ENCODE measurements around the gene NCBP2.

NCBP2 gene
- total RNA-seq = 53.9 to 75.3 reads per million in 2 donors

DNA sequence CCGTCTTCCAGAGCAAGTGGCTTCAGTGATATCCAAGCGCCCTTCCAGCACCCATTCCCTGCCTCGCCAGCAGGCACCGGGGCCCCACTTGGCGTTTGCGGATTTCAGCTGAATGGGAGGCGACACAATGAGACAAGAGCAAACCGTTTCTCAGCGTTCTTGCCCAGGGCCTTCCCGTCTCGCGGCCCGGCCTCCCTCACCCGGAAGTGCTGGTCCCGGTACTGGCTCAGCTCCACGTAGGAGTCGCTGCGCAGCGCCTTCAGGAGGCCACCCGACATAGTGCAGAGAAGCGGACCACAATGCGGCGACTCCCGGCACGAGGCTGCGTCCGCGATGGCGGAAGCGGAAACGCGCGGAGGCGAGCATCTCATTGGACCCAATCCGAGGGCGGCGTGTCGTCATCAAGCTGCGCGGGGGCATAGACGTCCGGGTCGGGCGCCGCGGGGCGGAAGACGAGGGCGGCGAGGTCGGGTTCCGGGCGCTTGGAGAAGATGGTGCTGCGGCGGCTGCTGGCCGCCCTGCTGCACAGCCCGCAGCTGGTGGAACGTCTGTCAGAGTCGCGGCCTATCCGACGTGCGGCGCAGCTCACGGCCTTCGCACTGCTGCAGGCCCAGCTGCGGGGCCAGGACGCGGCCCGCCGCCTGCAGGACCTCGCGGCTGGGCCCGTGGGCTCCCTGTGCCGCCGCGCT lies at the start of gene NCBP2:
Gene NCBP2, minus strand, starts transcription at position 303 of the 689 bp plus-strand sequence. Its CDS starts 25 bp downstream, at position 278.
- peak; percentile 98 to 100 (median 99) for DNase-seq

DNA sequence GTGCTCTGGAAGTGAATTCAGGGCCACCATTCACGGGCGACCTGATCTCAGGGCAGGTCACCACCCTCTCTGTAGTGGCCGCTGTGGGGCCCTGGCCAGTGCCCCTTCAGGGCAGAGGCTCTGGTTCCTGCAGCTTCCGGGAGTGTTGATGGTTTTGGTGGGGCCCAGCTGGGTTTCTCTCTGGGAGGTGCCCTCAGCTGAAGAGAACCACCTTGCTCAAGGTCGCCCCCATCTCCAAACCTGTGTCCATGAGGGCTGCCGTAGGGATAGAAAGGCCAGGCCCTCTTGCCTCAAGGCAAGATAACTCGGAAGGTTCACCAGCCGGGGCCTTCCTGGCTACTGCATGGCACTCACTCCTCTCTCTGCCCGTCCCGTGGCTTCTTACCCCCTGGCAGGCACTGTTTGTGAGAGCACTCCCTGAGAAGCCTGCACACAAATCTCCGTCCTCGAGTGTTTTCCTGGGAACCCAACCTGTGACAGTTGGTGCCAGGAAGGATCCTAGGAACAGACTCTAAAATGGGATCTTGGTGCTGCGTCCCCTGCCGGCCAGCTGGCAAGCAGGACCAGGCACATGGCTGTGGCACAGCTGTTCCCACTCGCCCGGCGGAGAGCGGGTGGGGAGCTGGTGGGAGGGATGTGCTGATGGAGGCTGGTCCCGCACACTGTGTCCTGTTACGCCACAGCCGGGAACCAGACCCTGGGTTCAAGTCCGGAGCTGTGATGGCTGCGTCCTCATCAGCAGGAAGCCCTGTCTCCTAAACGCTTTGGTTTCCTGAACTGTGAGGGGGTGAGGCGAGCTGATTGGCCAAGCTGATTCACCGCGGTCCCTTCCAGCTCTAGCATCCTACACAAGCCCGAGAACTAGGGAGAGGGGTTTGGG lies 49.5 kb upstream of the NCBP2 start:
- DNase-seq = no peak

DNA sequence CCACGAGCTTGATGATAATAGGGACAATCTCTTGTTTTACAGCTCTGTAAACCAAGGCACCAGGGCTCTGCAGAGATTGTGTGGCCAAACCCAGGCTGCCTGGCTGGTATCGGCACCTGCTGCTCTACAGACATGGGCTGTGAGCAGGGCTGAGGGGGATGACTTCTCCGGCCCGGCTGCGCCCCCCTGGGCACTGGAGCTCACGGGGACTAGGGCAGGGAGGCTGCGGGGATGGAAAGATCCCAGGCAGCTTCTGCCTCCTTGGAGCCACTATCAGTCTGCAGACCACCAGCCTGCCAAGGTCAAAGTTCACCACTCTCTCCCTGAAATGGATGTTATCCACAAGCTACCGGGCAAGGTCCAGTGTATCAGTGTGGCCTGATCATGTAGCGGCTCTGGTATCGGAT lies 48.3 kb upstream of the NCBP2 start:
- no peak for DNase-seq

DNA sequence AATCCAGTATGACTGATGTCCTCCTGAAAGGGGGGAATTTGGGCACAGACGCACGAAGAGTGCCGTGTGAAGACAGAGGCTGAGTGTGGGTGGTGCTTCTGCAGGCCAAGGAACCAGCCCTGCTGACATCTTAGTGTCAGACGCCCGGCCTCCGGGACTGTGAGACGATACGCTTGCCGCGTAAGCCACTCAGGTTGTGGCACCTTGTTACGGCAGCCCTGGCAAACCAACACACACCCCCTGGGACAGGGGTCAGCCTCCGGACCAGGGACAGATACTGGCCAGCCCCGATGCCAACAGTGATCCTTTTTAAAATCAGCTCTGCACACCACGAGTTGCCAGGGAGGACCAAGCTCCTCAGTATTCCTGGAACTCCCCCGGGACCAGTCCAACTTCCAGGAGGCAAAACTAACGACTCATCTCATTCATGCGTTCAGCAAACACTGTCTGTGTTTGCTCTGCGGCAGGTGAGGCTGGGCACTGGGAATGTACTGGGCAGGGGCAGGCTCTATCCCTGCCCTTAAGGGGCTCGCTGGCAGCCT lies 47.5 kb upstream of the NCBP2 start:
- DNase-seq = no peak

DNA sequence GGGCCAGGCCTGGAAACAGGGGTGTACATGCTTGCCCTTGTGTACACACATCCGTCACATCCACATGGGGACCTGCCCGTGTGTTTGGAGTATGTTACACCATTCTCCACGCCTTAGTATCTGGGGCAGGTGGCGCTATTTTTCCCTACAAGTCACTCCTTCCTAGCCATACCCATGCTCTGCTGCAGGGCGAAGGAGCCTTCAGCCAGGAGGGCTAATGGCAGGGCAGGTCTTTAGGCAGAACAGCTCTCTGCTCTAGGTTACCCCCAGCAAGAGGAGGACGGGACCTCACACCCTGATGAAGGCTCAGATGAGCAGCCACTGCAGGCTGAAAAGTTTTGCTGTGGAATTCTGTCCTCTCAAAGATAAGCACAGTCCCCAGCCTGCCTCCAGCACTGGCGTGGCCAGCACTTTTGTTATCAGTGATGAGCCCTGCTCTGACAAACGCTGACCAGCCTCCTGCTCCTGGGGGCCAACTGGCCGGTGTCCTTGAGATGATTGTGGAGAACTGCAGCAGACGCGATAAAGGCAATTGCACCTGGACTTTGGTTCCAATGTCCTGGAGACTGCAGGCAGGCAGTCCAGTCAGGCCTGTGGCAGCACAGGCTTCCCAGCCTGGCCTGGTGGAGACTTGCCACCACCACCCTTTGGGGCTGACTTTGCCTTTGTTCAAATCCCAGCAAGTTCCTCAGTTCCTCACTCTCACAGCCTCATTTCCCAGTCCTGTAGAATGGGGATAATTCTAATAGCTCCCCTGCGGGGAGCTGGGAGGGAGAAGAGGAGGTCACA lies 46.1 kb upstream of the NCBP2 start:
- DNase-seq = no peak

DNA sequence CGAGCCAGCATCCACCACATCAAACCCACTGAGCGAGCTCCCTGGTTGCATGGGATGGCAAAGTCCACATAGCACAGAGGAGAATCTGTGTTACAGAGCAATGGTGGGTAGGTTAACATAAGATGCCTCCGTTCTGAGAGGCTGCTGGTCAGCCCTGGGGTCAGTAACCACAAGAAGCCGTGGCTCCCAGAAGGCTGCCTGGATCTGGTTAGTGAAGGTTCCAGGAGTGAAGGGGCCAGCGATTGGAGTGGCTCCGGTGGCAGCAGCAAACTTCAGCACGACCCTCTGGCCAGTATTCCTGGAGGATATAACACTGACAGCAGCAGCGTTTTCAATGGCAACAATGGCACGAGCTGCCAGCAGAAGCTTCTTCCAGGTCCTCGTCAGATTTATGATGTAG lies 44.7 kb upstream of the NCBP2 start:
- no peak for DNase-seq

DNA sequence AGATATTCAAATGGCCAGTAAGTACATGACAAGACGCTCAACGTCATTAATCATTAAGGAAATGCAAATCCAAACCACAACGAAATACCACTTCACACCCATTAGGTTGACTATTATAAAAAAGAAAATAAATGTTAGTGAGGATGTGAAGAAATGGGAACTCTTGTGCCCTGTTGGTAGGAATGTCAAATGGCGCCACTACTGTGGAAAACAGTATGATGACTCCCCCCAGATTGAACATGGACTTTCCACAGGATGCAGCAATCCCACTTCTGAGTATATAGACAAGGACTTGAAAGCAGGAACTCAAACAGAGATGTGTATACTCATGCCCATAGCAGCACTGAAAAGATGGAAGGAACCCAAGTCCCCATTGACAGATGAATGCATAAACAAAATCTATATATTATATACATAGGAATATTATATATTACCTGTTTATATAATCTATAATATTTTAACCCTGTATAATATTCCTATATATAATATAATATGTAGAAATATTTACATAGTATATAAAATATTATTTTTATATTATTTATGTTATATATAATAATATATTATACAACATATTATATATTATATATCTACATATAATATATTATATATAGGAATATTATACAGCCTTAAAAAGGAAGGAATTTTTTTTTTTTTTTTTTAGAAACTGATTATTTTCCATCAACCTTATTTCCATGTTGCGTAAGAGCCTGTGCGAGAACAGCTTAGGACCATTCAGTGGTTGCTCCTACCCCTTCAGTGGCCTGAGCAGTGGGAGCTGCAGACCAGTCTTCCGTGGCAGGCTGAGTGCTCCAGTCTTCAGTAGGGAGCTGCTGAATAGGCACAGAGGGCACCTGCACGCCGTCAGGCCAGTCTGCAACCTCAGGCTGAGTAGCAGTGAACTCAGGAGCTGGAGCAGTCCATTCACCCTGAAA lies 43.9 kb upstream of the NCBP2 start:
- DNase-seq = no peak

DNA sequence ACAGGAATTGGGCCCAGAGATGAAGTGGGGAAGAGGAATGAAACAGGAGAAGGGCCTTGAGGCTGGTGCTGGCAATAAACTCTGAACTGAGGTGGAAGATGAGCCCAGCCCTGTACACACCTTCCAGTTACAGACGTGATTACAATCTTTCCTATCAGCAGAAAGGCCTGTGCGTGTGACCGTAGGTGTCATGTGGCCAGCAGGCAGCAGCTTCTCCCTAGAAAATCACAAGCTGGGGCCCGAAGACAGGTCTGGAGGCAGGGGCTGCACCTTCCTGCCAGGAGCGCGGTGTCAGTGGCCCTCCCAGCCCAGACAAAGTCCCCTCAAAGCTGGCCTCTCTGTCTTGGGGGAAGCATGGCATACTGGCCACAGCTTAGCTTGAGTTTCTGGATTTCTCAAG lies 43.0 kb upstream of the NCBP2 start:
- no peak for DNase-seq

DNA sequence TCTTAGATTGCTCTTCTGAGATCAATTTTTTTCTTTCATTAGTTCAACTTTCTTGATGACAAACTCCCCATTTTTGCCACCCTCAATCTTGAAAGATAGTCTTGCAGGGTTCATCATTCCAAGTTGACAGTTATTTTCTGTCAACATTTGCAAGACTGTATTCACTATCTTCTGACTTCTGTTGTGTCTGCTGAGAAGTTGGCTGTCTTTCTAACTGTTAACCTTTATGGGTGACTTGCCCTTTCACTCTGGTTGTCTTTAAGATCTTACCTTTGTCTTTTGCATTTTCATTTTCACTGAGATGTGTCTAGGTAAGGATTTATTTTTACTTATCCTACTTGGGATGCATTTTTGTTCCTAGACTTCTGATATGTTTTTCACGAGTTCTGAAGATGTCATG lies 40.9 kb upstream of the NCBP2 start:
- DNase-seq = no peak

DNA sequence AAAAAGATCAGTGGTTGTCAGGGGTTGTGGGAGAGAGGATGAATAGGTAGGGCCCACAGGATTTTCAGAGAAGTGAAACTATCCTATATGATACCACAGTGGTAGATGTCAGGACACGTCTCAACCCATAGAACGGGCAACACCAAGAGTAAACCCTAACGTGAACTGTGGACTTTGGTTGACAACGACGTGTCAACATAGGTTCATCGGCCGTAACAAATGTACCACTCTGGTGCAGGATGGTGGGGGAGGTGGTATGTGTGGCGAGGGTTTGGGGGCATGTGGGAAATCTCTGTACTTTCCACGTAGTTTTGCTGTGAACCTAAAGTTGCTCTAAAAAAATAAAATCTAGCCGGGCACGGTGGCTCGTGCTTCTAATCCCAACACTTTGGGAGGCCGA lies 39.3 kb upstream of the NCBP2 start:
- DNase-seq = no peak

DNA sequence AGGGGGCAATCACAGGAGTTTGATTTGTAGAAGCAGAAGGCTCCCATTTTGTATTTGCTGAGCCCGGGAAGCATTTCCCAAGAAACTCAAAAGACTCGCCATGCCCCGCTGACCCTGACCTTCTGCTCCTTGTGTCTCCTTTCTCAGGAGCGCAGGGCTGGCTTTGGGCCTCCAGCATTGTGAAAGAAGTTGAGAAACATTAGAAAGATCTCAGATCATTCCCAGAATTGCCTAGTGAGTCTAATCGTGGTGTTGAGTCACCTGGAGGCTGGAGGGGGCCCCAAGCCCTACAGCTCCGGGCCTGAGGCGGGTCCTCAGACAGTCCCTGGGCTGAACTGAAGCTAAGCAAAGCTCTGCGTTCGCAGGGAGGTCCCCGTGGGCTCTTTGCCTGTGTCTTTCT lies 37.2 kb upstream of the NCBP2 start:
- no peak for DNase-seq

DNA sequence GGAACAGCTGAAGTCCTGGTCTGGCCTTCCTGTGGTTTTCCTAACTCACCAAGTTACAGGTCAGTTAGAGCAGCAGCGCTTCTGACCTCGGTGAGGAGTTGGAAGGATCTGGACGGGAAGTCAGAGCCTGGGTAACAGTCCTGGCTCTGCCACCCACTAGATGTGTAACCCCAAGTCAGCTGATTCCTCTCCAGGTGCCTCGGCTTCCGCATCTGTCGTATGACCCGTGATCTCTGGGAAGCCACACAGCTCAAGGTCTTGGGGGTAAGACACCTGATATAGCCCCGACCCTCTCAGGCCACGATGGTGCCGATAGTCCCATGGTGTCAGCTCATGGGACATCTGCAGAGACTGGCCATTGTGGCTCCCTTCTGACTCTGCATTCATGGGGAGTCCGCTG lies 34.6 kb upstream of the NCBP2 start:
- no peak for DNase-seq

DNA sequence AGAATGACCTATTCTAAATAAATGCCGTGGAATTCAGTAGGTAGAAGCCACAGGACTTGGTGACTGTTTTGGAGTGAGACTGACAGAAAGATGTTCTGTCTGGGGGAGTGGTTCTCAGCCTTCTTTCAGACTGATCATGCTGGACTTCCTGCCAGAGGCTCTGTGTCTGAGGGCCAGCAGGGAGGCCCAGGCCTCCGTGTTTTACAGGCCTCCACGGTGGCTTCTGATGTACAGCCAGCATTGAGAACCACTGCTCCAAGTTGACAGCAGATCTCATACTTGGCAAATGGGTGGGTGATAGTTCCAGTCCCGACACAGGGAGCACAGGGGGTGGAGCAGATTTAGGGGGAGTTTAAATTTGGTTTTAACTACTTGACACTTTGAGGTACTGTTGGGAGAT lies 33.0 kb upstream of the NCBP2 start:
- no peak for DNase-seq

DNA sequence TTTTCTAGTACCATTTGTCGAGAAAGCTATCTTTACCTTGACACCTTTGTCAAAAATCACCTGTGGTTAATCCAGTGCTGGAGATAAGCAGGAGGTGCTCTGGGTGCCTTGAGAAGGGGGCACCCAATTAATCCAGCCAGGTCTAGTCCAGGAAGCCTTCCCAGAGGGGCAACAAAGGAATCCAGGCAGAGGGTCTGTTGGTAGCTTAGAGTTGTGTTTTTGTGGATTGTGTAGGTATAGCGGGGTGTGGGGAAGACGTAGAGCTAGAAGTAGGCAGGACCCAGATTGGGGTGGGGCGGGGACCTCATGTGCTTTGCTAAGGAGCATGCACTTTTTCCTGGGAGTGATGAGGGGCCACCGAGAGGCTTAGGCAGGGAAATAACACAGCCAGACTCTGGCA lies 32.3 kb upstream of the NCBP2 start:
- no peak for DNase-seq

DNA sequence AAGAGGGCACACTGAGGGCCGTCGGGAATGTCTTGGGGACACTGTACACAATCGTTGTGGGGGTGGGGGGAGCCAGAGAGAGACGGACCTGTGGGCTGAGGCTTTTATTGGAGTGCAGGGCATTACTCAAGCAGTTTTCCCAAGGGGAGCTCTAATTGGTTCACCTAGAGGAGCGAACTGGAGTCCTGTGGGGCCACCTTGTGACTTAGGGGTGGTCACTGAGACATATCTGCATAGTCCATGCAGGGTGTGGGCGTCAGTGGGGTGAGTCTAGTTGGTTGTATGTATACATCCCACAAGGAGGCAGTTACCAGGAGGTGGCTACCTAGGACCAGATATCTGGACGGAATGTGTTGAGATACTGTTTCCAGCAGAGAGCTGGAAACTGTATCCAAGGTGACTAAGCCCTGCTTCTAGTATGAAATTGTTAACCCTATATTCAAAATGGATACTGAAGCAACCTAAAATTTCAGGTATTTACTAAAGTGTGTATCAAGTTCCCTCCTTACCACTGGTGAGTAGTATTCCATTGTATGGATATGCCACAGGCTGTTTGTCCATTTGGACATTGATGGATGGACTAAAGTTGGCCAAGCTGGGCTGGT lies 28.9 kb upstream of the NCBP2 start:
- no peak for DNase-seq

DNA sequence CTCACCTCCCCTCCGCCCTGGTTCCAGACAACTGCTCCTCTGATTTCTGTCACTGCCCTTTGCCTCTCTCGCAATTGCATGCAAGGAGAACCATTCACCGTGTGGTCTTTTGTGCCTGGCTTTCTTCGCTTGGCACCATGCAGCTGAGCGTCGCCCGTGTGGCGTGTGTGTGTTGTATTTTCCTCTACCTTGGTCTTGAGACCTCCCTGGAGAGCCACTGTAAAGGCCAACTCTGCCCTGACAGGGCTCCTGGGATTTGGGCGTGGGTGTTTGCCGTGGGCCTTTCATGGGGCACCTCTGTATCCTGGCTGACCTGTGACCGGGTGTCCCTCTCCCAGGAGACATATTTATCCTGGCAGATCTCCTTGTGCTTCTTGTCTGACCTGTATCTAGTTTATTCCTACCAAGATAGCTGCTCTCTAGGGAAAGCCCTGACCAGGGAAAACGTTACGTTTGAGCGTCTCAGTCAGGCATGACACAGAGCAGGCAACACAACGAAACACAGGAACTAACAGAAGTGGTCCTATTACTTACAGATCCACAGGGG lies 28.3 kb upstream of the NCBP2 start:
- DNase-seq = no peak

DNA sequence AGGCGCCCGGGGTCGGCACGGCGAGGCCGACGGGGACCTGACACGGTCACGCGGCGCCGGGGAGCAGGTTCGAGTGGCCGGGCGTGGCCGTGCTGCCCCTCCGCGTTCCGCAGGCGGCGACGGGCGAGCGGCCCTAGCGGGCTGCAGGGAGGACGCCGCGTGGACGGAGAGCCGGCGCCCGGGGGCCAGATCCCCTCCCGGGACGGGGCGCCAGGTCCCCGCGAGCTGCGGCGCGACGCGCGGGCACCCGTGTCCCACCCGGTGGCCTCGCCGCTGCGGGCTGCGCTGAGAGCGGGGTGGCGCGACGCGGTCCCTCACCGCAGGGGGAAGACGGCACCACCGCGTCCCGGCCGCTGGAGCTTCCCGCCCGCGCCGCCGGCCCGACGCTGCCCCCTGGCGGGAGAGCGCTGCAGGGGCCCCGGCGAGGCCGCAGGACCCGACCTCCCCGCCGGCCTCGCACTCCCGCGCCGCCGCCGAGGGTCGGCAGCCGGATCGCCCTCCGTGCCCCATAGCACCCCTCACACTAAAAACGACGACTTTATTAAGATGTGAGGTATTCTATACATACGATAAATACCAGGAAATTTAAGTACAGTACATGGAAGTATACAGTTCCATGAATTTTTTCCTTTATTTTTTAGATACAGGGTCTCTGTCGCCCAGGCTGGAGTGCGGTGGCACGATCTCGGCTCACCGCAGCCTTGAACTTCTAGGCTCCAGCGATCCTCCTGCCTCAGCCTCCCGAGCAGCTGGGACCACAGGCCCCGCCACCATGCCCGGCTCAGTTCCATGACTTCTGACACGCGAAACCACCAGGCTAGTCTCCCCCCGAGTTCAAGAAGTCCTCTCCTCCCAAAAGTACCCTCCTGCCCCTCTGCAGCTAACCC lies 27.6 kb upstream of the NCBP2 start:
- DNase-seq = peak; percentile 49 to 72 (median 53)

DNA sequence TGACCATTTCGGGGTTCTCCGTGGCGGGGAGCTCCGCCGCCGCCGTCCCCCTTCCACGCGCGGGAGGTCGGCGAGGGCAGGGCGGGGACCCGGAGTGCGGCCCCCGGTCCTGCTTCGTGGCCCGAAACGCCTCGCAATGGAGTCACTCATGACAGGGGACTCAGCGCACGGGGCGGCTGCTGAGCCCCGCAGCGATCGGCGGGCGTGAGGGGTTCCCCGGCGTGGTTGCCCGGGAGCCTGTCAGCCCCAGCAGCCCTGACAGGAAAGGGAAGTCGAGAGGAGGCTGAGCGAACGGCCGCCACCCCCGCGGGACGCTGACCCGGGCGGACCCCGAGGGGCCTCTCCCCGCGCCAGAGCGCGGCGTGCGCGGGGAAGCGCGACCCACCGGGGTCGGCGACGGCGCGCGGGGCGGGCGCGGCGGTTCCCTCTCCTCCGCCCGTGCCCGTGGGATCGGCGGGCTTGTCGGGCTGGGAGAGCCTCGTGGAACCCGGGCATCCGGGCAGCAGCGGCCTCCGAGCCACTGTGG lies 26.9 kb upstream of the NCBP2 start:
- DNase-seq = peak in 3 of 5 experiments; percentile 24 to 55 (median 24)

DNA sequence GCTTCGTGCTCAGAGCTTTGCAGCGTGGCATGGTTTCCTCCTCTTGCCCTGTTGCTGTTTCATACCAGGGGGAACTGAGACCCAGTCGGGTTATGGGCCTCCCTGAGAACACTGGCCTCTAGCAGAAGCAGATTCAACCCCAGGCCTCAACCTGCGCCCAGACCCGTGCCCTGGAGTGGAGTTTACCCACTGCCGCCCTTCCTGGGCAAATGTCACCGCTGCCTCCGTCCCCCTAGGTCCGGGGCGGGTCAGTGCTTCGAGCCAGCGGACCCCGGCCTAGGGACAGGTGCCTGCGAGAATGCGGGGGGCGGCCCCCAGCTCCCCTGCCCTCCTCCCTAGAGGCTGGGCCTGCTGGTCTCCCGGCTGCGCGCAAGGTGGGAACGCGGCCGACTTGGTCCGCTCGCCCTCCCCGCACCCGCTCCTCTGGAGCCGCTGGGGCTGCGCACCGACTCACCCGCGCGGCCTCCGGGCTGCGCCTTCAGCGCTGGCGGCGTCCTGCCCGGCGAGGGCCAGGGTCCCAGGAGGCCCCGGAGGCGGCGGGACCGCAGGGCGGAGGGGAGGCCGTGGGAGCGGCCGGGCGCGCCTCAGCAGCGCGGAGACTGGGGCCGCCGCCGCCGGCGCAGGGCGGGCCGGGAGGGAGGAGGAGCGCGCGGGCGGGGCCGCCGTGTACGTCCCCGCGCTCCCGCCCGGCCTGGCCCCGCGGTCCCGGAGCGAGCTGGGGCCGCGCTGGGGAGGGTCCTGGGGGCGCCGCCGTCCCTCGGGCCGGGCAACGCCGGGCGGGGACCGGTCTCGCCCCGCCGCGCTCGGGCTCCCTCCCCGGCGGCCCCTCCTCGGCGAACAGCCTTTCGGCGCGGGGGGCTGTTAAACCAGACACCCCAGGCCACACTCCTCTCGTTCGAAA lies 26.2 kb upstream of the NCBP2 start, which contains the start of gene PIGZ:
Gene PIGZ, minus strand, starts transcription at position 601 of the 901 bp plus-strand sequence. CDS start 16,802 bp downstream, outside the sequence.
- DNase-seq = peak in 3 of 5 experiments; percentile 4 to 69 (median 14)
